GM12891 (cell line): ENCODE data around the gene FTO.

Source experiments
- POLR2A ChIP-seq: IDR thresholded peaks from 2 replicates; pipeline ENCODE4 v1.6.1; 2011; ENCODE audit warnings: low read depth, low read length, control low read depth
- POLR2AphosphoS5 ChIP-seq: IDR thresholded peaks from 2 replicates; pipeline ENCODE4 v1.6.1; 2011; ENCODE audit warnings: low read depth, low read length, control low read depth

DNA sequence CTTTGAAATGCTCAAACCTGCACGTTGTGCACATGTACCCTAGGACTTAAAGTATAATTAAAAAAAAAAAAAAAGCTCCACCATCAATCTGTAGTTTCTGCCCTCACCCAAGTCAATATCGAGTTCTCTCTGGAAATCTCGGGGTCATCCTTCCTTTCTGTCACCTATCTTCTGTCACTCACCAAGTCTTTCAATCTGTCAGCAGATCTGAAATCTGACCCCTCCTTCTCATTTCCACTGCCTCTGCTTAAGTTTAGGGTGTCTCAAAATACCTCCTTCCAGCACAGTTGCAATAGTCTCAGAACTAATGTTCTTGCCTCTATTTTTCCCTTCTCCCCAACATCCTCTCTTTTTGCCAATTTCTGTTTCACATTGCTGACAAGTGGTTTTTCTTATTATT is 32.3 kb downstream of the FTO start:
- TF ChIP-seq POLR2A (no peak), POLR2AphosphoS5 (no peak)
